IPS-18a (cell line): Measurements from ENCODE around the gene WSCD1.

Experiments used
- H3K27ac ChIP-seq: one replicate; pipeline ENCODE4 v1.5.1; 2013; ENCODE audit warnings: low read length
- H3K27me3 ChIP-seq: one replicate; pipeline ENCODE4 v1.6.1; 2013; ENCODE audit warnings: mild to moderate bottlenecking, low read length; ENCODE audit not compliant: control insufficient read depth, insufficient read depth
- H3K36me3 ChIP-seq: one replicate; pipeline ENCODE4 v1.6.1; 2013; ENCODE audit warnings: low read depth, low read length; ENCODE audit not compliant: control insufficient read depth
- H3K4me1 ChIP-seq: one replicate; pipeline ENCODE4 v1.6.1; 2013; ENCODE audit warnings: low read depth, low read length; ENCODE audit not compliant: control insufficient read depth
- H3K4me3 ChIP-seq: one replicate; pipeline ENCODE4 v1.5.1; 2013; ENCODE audit warnings: low read length
- H3K9ac ChIP-seq: one replicate; pipeline ENCODE4 v1.6.1; 2013; ENCODE audit warnings: mild to moderate bottlenecking, low read length, moderate library complexity
- H3K9me3 ChIP-seq: one replicate; pipeline ENCODE4 v1.6.1; 2013; ENCODE audit warnings: low read depth, low read length; ENCODE audit not compliant: control insufficient read depth

The WSCD1 gene

DNA sequence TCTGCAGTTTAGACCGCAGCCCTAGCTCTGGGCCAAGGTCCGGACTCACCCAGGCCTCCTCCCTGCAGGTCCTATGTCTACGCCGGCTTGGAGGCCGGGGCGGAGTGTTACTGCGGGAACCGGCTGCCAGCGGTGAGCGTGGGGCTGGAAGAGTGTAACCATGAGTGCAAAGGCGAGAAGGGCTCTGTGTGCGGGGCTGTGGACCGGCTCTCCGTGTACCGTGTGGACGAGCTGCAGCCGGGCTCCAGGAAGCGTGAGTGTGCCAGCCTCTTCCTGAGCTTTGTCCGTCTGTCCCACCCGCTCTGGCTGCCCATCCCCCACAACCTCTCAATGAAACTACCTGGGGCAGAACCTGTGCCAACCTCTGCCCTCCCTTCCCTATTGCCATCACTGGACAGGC, 20.1 kb downstream of the WSCD1 start:
- Histone ChIP-seq H3K9me3 (no peaks in the 10 kb centered on the region), H3K27ac (no peak overlapping the region), H3K9ac (no peak overlapping the region), H3K4me1 (no peaks in the 10 kb centered on the region), H3K27me3 (no peaks in the 10 kb centered on the region), H3K4me3 (no peak overlapping the region), H3K36me3 (peaks cover 19% of the 10 kb centered on the region)

GRCh38 chr17:6092182-6092902, 22.2 kb downstream of the WSCD1 start:
- H3K27ac ChIP-seq, result no peak overlapping the region
- H3K27me3 ChIP-seq, result no peaks in the 10 kb centered on the region
- no peak overlapping the region for H3K9ac ChIP-seq
- no peaks in the 10 kb centered on the region for H3K9me3 ChIP-seq
- H3K4me1 ChIP-seq, result no peaks in the 10 kb centered on the region
- no peak overlapping the region for H3K4me3 ChIP-seq
- H3K36me3 ChIP-seq, result peaks cover 28% of the 10 kb centered on the region

DNA sequence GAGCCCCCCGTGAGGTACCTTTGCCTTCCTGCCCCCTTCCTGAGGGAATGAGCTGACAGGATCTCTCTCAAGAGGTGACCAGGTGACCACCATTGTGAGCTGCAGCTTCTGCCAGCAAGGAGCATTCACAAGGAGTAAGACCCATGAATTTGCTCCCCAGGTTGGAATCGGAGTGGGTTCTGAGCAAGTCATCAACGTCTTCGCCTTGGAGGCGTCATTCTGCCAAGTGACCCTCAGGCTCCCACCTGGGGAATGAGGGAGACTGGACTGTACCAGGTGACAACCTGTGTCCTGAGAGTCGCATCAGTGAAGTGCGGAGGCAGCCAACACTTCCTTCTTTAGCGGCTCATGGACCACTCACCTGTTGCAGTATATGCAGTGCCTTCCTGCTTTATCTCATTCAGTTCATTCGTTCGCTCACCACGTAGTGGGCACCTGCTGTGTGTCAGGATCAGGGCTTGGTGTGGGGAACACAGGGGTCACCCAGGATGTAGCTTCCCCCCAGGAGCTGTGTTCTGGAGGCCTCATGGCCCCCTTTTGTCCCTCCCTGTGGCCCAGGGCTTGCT, 22.8 kb downstream of the WSCD1 start:
- H3K27ac ChIP-seq, result no peak overlapping the region
- H3K27me3 ChIP-seq, result no peaks in the 10 kb centered on the region
- peaks cover 27% of the 10 kb centered on the region for H3K36me3 ChIP-seq
- H3K4me1 ChIP-seq, result no peaks in the 10 kb centered on the region
- H3K9me3 ChIP-seq, result no peaks in the 10 kb centered on the region
- no peak overlapping the region for H3K9ac ChIP-seq
- H3K4me3 ChIP-seq, result no peak overlapping the region

DNA sequence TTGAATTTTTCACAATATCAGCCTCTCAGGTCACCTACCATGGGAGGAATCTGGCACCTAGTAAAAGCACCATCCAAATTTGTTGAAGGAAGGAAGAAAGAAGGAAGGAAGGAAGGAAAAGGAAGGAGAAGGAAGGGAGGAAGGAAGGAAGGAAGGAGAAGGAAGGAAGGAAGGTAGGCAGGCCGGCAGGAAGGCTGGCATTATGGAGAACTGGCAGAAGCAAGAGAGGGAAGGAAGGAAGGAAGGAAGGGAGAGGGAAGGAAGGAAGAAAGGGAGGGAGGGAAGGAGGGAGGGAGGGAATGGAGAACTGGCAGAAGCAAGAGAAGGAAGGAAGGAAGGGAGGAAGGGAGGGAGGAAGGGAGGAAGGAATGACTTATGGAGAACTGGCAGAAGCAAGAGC, 24.3 kb downstream of the WSCD1 start:
- Histone ChIP-seq H3K4me3 (no peak overlapping the region), H3K9ac (no peak overlapping the region), H3K36me3 (peaks cover 25% of the 10 kb centered on the region), H3K9me3 (no peaks in the 10 kb centered on the region), H3K27me3 (no peaks in the 10 kb centered on the region), H3K4me1 (peaks cover 6% of the 10 kb centered on the region), H3K27ac (no peak overlapping the region)

DNA sequence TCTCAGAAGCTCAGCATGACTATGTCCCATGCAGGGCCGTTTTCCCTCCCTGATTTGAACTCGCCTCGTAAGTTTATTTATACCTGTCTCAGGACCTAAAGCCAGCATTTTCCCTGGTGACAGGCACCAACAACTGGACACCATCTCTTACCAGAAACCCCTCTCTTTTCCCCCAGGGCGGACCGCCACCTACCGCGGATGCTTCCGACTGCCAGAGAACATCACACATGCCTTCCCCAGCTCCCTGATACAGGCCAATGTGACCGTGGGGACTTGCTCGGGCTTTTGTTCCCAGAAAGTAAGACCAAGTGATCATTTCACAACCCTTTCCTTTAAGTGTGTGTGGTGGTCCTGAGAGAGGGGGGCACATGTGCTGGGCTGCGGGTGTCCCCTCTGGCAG, 24.7 kb downstream of the WSCD1 start:
- H3K4me3 ChIP-seq, result no peak overlapping the region
- no peaks in the 10 kb centered on the region for H3K27me3 ChIP-seq
- peaks cover 25% of the 10 kb centered on the region for H3K36me3 ChIP-seq
- no peak overlapping the region for H3K27ac ChIP-seq
- no peaks in the 10 kb centered on the region for H3K9me3 ChIP-seq
- H3K4me1 ChIP-seq, result peaks cover 6% of the 10 kb centered on the region
- H3K9ac ChIP-seq, result no peak overlapping the region

DNA sequence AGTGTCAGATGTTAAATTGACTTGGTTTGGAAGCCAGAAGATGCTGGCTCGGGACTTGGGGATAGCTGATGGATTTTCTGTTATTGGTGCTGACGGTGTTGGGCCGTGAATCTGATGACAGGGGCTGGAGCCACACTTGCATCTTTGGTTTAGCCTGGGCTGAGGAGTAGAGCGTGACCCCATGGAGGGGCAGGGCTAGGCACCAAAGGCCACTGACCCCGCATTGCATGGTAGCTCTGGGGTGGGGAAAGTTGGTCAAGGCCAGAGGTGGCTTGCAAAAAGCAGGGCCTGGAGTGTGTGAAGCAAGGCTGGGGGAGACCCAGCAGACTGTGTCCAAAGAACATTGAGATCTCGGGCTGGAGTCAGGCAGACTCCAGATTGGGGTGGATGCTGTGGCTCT, 25.3 kb downstream of the WSCD1 start:
- H3K36me3 ChIP-seq, result peaks cover 25% of the 10 kb centered on the region
- H3K4me3 ChIP-seq, result no peak overlapping the region
- no peaks in the 10 kb centered on the region for H3K27me3 ChIP-seq
- H3K9ac ChIP-seq, result no peak overlapping the region
- H3K9me3 ChIP-seq, result no peaks in the 10 kb centered on the region
- H3K27ac ChIP-seq, result no peak overlapping the region
- peaks cover 11% of the 10 kb centered on the region for H3K4me1 ChIP-seq

- Histone ChIP-seq H3K4me3 (no peak overlapping the region), H3K36me3 (peaks cover 22% of the 10 kb centered on the region), H3K27ac (no peak overlapping the region), H3K9ac (no peak overlapping the region), H3K27me3 (no peaks in the 10 kb centered on the region), H3K9me3 (no peaks in the 10 kb centered on the region), H3K4me1 (peaks cover 20% of the 10 kb centered on the region)
These were observed 26.2 kb downstream of the WSCD1 start for GRCh38 chr17:6096201-6097004.

- Histone ChIP-seq H3K36me3 (peaks cover 22% of the 10 kb centered on the region), H3K27ac (no peak overlapping the region), H3K27me3 (no peaks in the 10 kb centered on the region), H3K9me3 (no peaks in the 10 kb centered on the region), H3K4me3 (no peak overlapping the region), H3K9ac (no peak overlapping the region), H3K4me1 (peaks cover 25% of the 10 kb centered on the region)
These were observed 26.8 kb downstream of the WSCD1 start for GRCh38 chr17:6097005-6097279.

- H3K36me3 ChIP-seq, result peaks cover 13% of the 10 kb centered on the region
These were observed 28.1 kb downstream of the WSCD1 start for GRCh38 chr17:6098050-6098822.

DNA sequence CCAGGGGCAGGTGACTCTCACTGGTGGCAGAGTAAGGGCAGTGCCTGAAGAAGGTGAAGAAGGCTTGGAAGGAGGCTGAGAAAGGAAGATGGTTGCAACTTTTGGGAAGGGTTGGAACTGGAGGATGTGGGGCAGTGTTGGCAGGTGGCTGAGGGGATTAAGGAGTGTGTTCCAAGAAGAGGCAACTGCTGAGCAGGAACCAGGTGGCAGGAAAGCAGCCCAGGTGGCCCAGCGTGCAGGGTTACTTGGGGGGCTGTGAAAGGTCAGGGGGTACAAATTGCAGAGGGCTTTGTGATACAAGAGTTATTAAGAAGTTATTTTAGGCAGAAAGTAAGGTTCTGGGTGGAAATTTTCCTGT, 28.6 kb downstream of the WSCD1 start:
- Histone ChIP-seq H3K4me3 (no peak overlapping the region), H3K27me3 (no peaks in the 10 kb centered on the region), H3K36me3 (peaks cover 13% of the 10 kb centered on the region), H3K9me3 (no peaks in the 10 kb centered on the region), H3K9ac (no peak overlapping the region), H3K27ac (no peak overlapping the region), H3K4me1 (peaks cover 34% of the 10 kb centered on the region)

More at GRCh38 chr17:6098050-6098822, 28.1 kb downstream of the WSCD1 start:
- Histone ChIP-seq H3K4me1 (peaks cover 34% of the 10 kb centered on the region), H3K27ac (no peak overlapping the region), H3K9me3 (no peaks in the 10 kb centered on the region), H3K9ac (no peak overlapping the region), H3K4me3 (no peak overlapping the region), H3K27me3 (no peaks in the 10 kb centered on the region)

DNA sequence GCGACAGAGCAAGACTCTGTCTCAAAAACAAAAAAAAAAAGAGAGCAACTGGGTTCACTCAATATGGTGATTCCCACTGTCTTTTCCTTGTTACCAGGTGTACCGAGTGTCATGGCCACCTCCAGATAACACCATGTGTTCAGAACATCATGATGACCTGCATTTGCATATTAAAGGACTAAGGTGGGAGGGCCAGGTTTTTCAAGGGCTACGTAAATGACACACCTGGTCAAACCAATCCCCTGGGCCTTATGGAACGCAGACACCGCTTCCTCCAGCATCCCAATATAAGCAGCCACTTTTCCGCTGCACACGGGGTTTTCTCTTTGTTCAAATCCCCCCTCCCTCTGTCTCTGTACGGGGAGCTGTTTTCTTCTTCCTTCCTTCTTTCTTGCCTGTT, 29.3 kb downstream of the WSCD1 start:
- Histone ChIP-seq H3K4me3 (no peak overlapping the region), H3K9ac (no peak overlapping the region), H3K27me3 (no peaks in the 10 kb centered on the region), H3K9me3 (no peaks in the 10 kb centered on the region), H3K27ac (no peak overlapping the region), H3K4me1 (peaks cover 34% of the 10 kb centered on the region), H3K36me3 (peaks cover 18% of the 10 kb centered on the region)
